COLO668 (cell line): Measurements from ENCODE around the gene GPATCH1.
A peak's percentile ranks its signal among the peaks of the same experiment; 100 is the strongest.
"Not testable (repeated sequence)": the region's sequence is repeated elsewhere in the genome, so short reads cannot be mapped to it uniquely, and the experiment has no call there.

Experiments used
- DNase-seq: peaks from one replicate; lab custom pipeline; 2025; ENCODE audit not compliant: unreplicated experiment; lab: John Stamatoyannopoulos, UW

Gene GPATCH1, protein sequence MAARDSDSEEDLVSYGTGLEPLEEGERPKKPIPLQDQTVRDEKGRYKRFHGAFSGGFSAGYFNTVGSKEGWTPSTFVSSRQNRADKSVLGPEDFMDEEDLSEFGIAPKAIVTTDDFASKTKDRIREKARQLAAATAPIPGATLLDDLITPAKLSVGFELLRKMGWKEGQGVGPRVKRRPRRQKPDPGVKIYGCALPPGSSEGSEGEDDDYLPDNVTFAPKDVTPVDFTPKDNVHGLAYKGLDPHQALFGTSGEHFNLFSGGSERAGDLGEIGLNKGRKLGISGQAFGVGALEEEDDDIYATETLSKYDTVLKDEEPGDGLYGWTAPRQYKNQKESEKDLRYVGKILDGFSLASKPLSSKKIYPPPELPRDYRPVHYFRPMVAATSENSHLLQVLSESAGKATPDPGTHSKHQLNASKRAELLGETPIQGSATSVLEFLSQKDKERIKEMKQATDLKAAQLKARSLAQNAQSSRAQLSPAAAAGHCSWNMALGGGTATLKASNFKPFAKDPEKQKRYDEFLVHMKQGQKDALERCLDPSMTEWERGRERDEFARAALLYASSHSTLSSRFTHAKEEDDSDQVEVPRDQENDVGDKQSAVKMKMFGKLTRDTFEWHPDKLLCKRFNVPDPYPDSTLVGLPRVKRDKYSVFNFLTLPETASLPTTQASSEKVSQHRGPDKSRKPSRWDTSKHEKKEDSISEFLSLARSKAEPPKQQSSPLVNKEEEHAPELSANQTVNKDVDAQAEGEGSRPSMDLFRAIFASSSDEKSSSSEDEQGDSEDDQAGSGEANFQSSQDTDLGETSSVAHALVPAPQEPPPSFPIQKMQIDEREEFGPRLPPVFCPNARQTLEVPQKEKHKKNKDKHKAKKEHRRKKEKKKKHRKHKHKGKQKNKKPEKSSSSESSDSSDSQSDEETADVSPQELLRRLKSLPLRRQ

DNA sequence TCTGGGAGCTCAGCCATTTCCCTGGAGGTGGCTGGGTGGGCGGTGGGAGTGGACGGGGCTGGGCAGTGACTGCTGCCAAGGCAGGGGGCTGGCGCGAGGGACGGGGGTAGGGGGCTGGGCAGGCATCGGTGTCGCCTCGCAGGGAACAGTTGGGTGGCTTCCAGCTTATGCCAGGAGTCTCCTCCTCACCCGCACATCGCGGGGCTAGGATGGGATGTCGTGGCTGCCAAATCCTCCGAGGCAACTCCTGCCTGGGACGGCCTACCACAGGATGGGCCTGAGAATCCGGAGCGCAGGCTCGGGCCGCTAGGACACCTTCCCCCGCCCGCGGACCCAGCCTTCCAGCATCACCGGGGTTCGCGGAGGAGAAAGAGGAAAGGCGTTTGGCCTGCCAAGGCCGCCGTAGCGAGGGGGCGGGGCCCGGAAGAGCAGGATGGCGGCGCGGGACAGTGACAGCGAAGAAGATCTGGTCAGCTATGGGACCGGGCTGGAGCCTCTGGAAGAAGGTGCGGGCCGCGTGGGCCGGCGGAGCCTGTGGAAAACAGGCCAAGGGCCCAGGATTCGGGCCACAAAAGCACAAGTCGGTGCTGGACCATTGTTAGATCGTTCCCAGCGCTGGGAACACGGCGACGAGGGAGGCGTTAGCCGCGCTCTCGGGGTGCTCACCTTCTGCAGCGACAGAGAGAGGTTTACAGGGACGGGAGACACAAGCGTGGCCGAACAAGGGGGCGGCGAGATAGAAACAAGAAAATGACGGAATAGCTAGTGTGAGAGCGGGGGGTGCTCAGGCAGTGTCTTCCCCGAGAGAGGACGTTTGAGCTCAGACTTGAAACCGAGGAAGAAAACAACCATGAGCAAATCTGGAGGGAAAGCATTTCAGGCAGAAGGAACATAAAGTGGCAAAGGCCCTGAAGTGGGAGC is at the start of gene GPATCH1:
TSS of gene GPATCH1 (plus strand) at position 421 of the 921 bp plus-strand sequence. CDS start at position 434, 13 bp downstream.
- peak; percentile 88 for DNase-seq

DNA sequence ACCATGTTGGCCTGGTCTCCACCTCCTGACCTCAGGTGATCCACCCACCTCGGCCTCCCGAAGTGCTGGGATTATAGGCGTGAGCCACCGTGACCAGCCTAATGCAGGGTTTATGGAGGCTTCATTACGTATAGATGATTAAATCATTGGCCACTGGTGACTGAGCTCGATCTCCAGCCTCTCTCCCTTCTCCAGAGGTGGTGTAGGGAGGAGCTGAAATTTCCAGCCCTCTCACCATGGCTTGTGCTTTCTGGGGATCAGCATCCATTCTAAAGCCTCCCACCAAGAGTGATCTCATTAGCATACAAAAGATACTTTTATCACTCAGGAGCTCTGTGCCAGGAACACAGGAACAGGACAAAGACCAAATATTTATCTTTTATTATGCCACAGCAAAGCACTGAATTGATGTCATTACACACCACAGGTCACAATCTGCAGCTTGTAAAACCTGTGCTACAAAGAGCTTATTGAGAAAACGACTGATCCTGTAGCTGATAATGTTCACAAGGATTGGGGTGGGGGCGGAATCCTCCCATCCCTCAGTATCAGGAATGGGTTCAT is 48.7 kb upstream of the GPATCH1 start:
- no peak for DNase-seq

DNA sequence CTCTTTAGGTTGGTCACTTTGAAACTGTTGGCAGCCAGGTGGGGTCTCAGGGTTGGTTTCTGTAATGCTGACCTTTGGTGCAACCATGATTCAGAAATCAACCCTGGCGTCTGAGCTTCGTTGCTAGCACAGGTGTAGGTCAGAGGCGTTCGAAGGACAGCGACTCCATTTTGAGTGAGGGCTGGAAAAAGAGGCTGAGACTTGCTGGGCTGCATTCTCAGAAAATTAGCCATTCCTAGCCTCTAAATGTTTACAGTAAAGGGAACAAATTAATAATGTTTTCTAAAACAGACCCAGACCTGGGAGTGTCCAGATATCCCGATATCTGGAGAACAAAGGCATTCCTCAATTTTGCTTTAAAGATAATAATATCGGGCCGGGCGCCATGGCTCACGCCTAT is 45.5 kb upstream of the GPATCH1 start:
- DNase-seq = no peak

DNA sequence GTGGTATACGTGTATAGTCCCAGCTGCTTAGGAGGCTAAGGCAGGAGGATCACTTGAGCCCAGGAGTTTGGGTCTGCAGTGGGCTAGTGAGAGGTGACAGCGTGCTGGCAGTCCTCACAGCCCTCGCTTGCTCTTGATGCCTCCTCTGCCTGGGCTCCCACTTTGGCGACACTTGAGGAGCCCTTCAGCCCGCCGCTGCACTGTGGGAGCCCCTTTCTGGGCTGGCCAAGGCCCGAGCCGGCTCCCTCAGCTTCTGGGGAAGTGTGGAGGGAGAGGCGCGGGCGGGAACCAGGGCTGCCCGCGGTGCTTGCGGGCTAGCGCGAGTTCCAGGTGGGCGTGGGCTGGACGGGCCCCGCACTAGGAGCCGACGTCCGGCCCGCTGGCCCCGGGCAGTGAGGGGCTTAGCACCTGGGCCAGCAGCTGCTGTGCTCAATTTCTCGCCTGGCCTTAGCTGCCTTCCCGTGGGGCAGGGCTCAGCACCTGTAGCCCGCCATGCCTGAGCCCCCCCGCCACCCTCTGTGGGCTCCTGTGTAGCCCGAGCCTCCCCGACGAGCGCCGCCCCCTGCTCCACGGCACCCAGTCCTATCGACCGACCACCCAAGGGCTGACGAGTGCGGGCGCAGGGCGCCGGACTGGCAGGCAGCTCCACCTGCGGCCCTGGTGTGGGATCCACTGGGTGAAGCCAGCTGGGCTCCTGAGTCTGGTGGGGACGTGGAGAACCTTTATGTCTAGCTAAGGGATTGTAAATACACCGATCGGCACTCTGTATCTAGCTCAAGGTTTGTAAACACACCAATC is 44.4 kb upstream of the GPATCH1 start:
- DNase-seq = not testable (repeated sequence)

DNA sequence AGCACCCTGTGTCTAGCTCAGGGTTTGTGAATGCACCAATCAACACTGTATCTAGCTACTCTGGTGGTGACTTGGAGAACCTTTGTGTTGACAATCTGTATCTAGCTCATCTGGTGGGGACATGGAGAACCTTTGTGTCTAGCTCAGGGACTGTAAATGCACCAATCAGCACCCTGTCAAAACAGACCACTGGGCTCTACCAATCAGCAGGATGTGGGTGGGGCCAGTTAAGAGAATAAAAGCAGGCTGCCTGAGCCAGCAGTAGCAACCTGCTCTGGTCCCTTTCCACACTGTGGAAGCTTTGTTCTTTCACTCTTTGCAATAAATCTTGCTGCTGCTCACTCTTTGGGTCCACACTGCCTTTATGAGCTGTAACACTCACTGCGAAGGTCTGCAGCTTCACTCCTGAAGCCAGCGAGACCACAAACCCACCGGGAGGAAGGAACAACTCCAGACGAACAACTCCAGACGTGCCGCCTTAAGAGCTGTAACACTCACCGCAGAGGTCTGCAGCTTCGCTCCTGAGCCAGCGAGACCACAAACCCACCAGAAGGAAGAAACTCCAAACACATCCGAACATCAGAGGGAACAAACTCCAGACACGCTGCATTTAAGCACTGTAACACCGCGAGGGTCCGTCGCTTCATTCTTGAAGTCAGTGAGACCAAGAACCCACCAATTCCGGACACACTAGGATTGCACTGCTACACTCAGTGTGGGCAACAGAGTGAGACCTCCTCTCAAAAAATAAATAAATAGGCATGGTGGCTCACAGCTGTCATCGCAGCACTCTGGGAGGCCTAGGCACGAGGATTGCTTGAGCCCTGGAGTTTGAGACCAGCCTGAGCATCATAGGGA is 43.6 kb upstream of the GPATCH1 start:
- DNase-seq = not testable (repeated sequence)

DNA sequence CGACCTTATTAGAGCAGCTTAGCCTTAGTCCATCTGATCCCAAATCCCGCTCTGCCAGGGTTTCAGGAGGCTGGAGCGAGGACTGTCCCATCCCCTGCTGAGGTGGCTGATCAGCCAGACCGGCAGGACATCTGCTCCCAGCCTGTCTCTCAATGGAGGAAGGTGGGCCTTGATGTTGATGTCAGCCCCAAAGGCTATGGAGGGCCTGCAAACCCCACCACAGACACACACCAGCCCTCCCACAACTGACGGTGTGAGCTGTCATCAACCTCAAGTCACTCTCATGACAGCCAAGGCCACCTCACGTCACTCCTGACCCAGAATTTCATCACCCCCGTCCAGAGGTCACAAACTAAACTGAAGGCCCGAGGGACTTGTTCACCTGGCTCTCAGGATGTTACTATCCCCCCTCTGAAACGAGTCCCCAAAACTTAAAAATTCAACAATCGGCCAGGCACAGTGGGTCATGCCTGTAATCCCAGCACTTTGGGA is 41.8 kb upstream of the GPATCH1 start:
- DNase-seq = no peak

DNA sequence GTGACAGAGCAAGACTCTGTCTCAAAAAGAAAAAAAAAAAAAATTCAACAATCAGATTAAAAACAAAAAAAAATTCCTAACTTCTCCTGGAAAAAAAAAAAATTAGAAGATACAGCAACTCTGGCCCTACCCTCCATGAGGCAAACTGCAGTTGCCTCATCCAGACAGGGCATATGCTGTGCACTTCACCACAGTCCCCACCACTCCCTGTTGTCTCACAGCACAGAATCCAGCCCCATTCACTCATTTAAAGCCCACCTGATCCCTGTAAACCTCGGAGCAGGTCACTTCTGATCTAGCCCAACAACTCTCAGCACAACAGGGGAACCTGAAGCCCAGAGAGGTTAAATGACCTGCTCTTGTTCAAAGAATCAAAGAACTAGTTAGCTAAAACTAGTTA is 41.2 kb upstream of the GPATCH1 start:
- no peak for DNase-seq

DNA sequence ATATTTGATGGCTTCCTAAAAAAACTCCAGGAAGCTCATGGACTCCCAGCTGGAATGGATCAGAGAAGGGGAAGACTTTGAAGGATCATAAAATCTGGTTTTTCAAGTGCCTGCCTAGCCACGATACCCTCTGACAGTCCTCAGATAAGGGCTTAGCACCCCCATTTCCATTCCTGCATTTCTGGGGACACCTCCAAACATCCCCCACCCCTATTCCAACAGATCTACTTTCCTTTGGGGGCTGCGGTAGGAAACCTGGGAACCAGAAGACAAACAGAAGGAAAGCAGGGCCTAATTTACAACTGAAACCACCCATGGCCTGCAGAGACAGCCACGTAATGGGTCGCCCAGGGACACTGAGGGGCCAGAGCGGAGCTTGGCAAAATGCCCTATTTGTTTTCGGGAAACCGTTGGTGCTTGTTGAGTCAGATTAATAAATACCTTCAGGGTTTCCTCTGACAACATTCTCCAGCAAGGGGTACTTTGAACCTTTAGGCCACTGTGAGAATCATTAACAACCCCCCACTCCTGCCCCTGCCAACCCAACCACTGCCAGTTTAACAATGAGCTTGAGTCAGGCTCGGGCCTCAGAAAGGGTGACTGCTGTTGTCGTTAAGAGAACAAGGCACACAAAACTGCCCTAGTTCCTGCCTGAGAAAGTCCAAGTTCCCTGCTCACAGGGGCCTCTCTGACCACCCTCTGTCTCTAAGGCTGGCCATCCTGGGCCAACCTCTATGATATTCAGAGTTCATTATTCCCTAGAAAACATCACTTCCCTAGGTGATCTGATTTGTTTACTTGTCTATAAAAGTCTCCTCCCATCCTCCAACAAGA is 39.8 kb upstream of the GPATCH1 start:
- peak; percentile 80 for DNase-seq

DNA sequence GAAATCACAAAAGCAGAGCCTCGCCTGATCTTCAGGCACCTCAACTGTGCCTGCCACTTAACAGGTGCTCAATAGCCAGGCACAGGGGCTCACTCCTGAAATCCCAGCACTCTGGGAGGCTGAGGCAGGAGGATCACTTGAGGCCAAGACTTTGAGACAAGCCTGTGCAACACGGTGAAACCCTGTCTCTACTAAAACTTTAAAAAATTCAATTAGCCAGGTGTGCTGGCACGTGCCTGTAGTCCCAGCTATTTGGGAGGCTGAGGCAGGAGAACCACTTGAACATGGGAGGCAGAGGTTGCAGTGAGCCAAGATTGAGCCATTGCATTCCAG is 39.2 kb upstream of the GPATCH1 start:
- DNase-seq = peak; percentile 33

DNA sequence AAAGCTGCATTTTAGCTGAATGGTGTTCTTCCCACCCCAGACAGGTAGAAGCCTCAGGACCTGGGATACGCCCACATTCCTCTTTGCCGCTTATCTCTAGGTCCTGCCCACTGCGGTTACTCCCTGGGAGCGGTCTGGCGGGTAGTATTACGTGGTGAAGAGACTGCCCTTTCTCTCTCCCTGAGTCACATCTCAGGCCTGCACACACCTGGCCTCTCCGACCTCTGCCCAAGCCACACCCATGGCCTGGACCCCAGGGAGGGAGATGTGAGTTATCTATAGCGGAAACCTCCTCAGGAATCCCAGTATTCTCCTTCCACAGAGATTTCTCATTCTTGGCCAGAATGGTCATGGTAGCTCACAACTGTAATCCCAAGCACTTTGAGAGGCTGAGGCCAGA is 33.6 kb upstream of the GPATCH1 start:
- peak; percentile 70 for DNase-seq

DNA sequence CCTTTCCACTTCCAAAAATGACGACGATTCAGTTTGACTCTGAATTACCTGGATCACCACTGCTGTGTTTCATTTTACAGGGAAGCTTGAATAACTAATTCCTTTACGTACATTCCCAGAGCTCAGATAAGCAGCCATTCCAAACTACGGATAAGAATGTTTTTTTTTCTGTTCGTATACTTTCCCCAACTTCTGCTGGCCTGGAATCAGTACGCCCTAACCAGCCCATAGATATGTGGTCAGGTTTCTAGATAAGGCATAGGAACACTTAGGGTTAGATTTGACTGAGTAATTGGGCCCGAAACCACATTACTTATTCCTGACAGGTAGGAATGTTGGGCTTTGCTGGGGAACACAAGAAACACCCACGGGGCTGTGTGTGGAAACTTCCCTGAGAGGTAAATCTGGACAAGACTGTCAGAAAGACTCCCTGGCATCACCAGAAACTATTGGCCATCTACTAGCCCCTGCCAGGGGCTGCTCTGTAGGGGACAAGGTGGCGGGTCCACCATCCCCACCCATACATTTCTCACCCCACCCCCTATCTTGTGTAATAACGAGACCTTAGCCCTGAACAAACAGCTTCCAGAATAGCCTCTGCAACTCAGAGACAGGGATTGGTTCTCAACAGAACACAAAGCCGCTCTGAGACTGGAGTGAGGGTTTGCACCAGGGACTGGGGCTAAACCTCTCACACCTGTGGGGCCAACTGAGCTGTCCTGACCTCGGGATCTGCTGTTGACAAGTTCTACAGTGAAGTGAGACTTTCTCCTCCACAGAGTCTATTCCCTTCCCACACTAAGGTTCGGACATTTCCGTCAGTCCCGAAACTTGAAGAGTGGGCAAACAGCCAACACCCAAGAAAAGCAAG is 31.9 kb upstream of the GPATCH1 start:
- DNase-seq = no peak

DNA sequence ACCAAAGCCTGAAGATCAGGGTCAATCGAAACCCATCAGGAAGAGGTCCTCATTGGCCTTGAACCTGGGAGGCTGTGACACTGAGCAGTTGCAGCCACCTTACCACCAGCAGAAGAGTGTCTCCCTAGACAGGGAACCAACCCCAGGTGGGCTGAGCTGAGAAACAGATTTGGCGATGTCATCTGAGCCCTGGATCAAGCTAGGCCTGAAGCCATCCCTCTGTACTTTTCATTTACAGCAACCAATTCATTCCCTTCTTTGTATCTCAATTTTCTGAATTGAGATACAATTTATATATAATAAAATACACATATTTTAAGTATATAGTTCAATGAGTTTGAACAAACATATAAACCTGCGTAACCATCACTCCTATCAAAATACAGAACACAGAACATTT is 30.9 kb upstream of the GPATCH1 start:
- DNase-seq = no peak

DNA sequence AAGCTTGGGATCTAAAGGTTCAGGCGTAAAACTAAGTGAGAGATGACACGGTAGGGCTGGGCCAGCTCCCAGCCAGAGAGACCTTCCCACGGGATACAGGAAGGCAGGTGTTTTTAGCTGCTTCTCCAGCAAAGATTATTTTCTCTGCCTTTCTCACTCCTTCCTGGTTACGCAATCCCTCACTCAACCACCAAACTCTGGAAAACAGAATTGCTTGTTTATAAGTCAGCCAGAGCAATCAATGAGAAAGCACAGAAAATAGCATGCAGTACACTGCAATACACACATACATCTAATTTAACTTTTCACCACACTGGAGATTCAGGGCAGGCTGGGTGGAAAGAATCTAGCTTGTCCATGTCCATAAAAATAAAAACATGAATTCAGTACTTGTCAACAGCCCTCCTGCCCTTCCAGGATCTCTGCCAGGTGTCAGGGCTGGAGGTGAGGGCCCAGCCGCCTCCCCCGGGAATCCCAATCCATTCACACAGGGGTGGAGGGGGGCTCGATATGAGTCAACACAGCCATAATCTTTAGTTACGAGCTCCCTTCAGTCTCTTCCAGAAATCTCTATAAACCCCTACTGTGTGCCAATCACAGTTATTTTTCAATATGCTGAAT is 28.5 kb upstream of the GPATCH1 start:
- peak; percentile 45 for DNase-seq

DNA sequence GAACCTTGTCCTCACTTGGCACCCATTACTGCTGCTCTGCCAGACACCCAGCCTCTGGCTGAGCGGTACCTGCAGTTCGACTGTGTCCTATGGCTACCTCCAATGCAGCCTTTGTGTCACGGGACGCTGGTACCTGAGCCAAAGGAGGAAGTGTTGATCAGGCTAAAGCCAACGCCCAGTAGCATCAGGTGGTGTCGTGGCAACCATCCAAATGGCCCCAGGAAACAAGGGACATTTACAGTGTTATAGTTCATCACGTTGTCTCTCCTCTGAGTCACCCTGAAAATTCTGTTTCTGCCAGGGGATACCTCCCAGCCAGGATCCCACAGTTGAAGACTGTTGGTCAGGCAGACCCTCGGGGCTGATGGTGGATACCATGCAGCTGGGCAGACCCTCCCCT is 26.4 kb upstream of the GPATCH1 start:
- peak; percentile 91 for DNase-seq

DNA sequence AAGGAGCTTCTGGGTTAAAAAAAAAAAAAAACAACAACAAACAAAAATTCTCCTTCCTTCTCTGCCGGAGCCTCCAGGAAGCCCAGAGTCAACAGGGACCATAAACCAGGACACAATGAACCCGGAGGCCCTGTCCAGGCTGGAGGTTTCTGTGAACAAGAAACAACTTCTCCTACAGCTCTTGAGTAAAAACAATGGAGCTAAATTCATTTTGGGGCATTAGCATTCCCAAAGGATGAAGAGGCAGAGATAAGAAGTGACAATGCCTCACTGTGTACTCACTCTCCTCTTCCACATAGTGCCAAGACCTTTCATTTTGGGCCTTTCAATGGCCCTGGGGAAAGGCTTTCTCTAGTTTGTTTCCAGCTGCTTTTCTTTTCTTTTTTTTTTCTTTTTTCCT is 25.3 kb upstream of the GPATCH1 start:
- DNase-seq = no peak

DNA sequence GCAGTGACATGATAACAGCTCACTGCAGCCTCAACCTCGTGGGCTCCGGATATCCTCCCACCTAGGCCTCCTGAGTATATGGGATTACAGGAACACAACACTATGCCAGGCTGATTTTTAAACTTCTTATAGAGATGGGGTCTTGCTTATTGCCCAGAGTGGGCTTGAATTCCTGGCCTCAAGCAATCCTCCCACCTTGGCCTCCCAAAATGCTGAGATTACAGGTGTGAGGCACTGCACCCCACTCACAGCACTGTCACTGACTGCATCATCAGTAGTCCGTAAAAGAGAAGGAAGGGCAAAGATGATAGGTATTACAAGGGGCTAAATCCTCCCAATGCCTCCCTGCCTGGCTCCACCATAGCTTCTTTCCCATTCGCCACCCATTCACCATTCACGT is 20.4 kb upstream of the GPATCH1 start:
- no peak for DNase-seq

DNA sequence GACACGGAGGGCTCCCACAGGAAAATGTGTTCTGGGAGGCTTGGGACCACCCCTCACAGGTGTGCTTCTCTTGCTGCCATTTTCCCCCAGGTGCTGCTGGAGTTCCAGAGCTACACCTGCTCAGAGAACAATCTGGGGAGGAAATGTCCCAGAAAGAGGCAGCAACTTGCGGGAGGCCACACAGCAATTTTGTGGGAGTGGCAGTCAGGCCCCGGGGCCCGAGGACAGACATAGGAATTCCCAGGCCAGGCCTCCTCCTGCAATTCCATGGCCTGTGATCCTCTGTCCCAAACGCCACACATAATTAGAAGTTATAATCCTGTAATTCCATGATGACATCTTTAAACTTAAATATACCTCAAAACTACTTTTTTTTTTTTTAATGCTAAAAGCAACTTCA is 18.1 kb upstream of the GPATCH1 start:
- DNase-seq = no peak
